NCI-H187 treated with DMSO at 0.1 percent for 48 hours (cell line): ENCODE results near the gene FBXL3.
"Not testable (repeated sequence)": the region's sequence is repeated elsewhere in the genome, so short reads cannot be mapped to it uniquely, and the experiment has no call there.

Experiments
- DNase-seq: peaks from one replicate; lab custom pipeline; 2025; lab: John Stamatoyannopoulos, UW

The FBXL3 gene

DNA sequence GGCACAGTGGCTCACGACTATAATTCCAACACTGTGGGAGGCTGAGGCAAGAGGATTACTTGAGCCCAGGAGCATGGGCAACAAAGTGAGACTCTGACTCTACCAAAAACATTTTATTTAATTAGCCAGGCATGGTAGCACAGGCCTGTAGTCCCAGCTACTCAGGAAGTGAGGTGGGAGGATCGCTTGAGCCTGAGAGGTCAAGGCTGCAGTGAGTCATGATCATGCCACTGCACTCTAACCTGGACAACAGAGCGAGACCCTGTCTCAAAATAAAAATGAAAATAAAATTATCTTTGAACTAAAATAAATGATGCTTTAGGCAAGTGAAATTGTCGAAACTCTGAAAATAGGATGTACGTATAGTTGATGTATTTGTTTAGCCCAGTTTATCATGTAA, 43.3 kb downstream of the FBXL3 start:
- no peak for DNase-seq

DNA sequence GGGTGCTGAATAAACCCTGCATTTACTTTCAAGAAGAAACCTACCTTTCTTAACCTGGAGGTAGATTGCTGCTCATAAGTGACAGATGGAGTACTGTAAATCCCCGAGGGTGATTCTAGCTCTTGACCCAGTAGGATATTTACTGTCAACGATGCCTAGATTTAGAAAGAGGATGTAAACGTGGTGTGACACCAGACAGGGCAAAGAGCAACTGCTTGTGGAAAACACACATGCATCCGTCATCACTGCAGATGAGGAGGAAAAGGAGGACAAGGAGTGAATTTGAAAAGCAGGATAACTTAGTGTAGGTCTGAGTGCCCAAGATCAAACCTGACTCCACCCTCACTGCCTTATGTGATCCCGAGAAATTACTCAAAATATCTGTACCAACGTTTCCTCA, 44.9 kb downstream of the FBXL3 start:
- DNase-seq = no peak

DNA sequence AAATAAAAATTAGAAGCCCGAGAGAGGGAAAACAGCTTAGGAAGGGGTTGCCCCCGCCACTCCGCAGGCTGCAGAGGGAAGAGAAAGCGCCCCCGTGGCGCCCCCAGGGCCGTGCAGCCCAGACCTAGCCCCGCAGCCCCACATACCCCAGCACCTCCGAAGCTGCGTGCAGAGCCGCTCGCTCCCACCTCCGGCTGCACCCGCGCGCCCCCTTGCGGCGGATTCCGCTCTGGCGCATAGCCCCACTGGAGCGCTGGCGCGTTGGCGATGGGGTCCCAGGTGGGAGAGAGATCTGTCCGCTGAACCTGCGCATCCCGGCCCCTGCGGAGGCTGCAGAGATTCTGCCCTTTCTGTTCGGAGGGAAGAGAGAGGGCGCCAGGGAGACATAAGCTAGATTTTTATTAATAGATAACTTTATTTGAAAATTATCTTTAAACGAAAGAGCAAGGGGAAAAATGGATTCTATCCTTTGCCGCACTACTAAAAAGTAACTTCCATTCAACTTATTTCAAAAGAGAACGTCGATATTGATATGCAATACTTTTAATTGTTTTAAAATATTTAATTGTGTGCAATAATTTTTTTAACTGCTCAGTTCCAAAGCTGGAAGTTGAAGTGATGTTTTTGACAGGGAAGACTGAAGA, 46.8 kb downstream of the FBXL3 start:
- DNase-seq = no peak

DNA sequence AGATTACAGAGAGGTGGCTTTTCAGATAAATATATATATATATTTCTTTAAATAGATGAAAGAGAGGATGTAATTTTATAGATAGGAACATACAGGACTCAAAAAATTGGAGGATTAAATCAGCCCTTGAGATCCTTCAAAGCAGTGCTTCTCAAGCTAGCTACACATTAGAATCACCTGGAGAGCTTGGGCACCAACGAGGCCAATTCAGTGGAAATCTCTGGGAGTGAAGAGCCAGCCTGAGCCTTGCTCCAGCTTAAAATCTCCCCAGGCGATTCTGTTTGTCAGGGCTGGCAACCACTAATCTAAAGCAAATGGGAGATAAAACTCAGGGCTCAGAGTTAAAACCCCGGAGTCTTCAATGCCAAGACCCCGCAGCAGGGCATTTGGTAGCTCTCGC, 50.0 kb downstream of the FBXL3 start:
- DNase-seq = no peak

DNA sequence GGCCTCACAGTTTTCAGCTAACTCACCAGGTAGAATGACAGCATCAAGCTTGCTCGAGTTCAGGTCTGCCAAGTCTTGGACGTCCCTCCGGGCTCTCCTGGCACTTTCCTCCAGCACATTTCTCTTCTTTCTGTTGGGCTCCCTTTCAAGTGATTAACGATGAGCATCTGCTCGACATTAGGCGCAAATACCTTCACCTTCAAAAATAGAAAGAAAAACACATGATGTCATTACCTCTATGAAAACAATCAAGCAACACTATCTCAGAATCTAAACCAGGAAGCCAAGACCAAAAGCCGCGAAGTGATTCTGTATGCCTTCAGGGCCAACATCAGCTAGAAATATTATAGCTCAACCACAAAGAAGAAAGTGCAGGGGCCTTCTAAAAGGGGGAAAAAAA, 50.5 kb downstream of the FBXL3 start:
- no peak for DNase-seq

DNA sequence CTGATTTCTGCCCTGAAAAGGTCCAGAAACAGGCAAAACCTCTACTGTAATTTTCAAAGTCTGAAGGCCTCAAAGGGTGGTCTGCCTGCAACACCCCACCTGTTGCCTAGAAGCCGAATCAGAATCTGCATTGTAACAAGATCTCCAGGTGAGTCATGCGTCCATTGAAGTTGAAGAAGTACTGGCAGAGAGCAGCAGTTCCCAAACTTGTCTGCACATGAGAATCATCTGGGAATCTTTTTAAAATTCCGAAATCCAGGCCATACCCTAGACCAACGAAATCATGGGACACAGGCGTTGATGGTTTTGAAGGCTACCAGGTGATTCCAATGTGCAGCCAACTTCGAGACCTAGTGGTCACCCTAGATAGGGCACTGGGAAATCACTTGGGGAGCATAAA, 51.1 kb downstream of the FBXL3 start:
- DNase-seq = no peak

DNA sequence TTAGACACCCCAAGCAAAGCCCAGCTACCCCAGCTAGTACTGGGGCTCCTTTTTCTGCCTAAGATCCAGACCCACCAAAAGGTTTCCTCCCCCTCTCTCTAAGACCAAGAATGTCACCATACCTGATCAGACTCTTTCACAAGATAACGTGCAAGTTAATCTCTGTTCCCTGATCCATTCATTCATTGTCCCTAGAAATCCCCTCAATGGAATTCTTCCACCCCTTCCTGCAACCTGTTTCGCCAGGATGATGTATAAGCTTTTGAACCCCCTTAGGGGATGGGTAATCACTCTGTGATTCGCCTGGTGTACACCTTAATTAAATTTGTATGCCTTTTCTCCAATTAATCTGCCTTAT, 52.4 kb downstream of the FBXL3 start:
- no peak for DNase-seq

DNA sequence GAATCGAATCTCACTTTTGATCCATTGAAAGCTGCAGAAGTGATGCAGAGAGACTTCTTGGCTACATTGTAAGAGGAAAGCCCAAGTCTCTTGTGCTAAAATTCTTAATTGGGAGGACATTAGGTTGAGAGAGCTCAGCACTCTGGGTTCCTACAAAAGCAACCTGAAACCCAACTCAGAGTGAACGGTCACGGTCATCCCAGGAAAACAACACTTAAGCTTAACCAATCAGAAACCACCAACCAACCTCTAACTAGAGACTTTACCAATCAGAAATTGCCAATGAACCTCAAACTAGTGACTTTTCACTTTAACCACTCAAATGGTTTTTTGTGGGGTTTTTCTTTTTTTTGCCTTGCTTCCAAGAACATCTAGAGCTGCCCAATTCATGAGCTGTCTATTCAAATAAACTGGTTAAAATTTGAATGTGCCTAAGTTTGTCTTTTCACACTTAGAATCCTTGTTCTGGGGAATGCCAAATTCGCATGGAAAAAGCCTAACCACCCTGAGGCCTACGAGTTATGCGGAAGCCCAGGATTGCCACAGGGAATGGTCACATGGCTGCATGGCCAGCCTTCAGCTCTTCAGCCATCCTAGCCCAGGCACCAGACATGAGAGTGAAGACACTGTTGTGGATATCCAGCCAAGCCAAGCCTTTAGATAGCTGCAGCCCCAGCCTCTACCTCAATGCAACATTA, 52.9 kb downstream of the FBXL3 start:
- no peak for DNase-seq

DNA sequence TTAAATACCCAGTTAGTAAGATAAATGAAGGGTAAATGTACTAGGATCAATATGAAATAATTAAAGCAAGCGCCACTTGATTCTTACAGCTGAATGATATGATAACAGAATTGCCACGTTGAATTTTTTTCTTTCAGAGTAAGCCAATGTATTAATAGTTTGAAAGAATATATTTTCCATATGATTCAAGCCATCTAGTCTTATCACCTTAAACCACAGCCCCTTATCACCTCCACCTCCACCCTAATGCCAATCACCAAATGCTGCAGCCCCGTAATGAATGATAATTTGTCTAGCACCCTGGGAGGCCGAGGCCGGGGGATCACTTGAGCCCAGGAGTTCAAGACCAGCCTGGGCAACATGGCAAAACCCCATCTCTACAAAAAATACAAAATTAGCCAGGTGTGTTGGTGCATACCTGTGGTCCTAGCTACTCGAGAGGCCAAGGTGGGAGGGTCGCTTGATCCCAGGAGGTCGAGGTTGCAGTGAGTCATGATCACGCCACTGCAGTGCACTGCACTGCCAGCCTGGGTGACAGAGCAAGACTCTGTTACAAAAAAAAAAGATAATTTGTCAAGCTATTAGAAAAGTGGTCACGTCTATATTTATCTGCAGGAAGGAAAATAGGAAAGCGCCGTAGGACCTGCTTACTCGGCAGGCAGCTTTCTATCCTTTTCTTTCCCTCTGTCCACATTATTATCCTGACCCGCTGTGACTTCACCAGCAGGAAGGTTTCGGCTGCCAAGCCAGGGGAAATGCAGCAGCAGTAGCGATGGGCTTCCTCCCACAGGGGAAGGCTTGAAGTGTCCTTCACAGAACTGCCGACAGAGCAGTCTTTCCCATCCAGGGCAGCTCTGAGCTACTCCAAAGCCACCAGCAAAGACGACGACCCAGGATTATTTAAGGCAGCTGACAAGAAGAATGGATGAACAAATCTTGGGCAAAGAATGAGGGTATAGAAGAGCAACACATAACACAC, 54.8 kb downstream of the FBXL3 start:
- no peak for DNase-seq

DNA sequence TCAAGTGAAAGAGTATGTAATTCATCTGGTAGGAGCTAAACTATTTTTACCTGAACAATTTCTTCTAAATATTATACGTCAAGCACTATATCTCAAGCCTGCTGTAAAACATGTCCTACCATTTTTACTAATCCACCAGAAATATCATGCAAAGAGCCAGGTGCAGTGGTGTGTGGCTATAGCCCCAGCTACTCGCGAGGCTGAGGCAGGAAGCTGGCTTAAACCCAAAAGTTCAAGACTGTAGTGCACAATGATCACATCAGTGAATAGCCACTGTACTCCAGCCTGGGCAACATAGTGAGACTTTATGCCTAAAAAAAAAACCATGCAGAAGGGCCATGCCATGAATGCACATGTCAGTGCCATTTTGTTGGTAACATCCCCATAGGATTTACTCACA, 55.7 kb downstream of the FBXL3 start:
- DNase-seq = no peak

DNA sequence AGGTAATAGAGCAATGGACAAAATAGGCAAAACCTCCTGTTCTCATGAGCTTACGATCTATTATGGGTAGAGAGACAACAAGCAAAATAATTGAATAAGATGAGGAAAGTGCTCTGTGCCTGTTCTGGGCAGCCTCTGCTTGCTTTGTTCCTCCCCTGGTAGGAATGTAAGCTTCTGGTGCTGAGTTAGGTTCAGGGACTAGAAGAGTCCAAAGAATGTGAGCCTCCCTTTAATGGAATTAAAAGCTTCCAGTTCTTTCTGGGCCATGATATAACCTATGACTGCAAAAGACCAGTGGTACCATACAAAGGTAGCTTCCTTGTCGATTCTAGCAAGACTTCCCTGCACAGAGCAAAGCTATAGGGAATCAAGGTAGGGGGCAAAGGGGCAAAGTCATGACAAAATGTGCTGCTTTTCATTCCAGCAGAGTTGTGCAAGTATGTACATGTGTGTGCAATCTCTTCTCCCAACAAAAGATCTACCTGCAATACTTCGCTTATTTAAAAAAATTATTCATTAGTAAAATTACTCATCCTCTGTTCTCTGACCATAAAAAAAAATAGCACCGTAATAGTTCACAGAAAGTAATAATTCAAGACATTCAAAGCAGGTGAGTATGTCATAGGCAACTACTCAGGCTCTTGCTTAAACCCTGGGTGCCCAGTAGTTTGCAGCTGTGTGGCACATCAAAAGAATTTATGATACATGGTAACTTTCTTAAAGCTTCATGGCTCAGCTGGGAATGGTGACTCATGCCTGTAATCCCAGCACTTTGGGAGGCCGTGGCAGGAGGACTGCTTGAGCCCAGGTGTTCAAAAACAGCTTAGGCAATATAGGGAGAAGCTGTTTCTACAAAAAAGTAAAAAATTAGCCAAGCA, 57.2 kb downstream of the FBXL3 start:
- DNase-seq = no peak

DNA sequence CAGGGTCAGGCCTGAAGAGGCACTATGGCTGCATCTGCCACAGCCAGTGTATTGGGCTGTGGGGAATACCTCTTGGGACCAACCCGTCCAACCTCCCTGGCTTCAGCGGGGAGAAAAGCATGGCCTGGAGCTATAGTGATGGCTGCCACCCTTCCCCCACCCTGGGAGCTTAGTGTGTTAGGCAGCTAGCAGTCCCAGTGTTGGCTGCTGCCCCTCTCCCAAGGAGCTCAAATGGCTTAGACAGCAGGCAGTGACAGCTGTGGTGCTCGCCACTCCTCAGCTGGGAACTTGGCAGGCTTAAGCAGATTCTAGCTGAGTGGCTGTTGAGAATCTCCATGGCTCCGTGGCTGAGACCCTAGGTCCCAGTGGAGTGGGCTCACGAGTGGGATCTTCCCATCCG, 58.9 kb downstream of the FBXL3 start:
- DNase-seq = no peak

DNA sequence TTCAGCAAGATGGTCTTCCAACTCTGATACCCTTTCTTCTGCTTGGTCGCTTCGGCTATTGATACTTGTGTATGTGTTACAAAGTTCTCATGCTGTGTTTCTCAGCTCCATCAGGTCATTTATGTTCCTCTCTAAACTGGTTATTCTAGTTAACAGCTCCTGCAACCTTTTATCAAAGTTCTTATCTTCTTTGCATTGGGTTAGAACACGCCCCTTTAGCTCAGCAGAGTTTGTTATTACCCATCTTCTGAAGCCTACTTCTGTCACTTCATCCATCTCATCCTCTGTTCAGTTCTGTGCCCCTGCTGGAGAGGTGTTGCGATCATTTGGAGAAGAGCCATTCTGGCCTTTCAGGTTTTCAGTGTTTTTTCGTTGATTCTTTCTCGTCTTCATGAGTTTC, 59.9 kb downstream of the FBXL3 start:
- no peak for DNase-seq

DNA sequence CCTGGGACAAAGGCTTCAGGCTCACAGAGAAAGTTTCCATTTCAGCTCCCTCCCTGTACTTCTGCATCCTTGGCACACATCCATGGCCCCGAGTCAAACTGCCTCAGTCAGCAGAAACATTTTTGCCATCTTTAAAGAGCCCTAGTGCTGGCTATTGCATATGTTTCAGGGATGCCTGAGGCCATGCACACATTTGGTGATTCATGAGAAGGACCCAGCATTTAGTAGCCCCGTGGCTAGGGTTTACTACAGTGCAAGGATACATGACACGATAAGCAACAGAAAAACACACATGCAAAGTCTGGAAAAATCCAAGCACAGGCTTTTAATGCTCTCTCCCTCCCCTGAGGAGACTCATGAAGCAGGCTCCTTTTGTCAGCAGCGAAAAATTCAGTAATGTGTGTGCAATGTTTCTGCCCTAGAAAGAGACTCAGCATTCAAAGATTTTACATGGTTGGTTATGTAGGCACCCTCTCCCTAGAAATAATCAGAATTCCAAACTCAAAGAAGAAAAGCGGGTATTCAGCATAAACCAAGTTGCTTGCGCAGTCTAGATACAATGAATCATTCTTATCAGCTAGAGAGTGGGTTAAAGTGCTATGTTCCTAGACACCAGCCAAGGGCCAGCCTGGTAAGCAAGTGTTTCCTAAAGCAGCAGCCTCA, 61.1 kb downstream of the FBXL3 start:
- DNase-seq = no peak

DNA sequence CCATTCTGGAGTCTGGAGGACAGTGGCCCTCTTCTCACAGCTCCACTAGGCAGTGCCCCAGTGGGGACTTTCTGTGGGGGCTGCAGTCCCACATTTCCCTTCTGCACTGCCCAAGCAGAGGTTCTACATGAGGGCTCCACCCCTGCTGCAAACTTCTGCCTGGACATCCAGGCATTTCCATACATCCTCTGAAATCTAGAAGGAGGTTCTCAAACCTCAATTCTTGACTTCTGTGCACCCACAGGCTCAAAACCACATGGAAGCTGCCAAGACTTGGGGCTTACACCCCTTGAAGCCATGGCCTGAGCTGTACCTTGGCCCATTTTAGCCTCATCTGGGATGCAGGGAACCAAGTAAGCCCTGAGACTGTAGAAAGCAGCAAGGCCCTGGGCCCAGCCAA, 67.2 kb downstream of the FBXL3 start:
- DNase-seq = not testable (repeated sequence)

DNA sequence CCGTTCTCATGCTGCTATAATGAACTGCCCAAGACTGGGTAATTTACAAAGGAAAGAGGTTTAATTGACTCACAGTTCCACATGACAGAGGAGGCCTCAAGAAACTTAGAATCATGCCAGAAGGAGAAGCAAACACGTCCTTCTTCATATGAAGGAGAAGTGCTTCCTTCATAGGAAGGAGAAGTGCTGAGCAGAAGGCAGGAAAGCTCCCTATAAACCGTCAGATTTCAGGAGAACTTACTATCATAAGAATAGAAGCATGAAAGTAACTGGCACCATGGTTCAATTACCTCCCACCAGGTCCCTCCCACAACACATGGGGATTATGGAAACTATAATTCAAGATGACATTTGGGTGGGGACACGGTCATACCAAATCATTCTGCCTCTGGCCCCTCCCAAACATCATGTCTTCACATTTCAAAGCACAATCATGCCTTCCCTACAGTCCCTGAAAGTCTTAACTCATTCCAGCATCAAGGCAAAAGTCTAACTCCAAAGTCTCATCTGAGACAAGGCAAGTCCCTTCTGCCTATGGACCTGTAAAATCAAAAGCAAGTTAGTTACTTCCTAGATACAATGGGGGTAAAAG, 68.0 kb downstream of the FBXL3 start:
- DNase-seq = no peak

DNA sequence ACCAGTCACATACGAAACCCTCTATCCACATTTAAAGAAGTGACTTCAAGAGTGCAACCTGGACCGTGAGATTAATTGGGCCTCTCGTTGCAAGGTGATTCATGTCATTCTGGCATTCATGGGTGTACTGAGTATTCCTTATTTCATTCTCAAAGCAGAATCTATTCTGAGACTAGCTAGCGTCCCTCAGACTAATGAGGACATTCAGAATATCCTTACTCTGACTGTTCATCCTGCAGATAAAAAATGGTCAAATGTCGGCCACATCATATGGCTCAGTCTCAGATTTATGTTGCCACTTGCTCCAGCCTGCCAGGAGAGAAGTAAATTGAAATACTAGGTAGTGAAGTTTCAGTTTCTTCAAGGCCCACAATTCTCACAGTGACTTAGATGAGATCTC, 71.3 kb downstream of the FBXL3 start:
- DNase-seq = no peak
